Neuronal stem cell (in vitro differentiated cells): ENCODE data around the gene CYB561A3.

Experiments
- DNase-seq: peaks from one replicate; pipeline ENCODE4 v3.0.0-alpha.2; 2013; ENCODE audit warnings: low spot score
- H2AFZ ChIP-seq: one replicate; pipeline ENCODE4 v1.6.1; 2013; ENCODE audit warnings: mild to moderate bottlenecking, low read length, inconsistent platforms
- H2AK5ac ChIP-seq: 2 replicates; pipeline ENCODE4 v1.6.1; 2013; ENCODE audit warnings: low read depth, mild to moderate bottlenecking, inconsistent platforms, low read length, moderate library complexity, mixed read lengths
- H2BK120ac ChIP-seq: 2 replicates; pipeline ENCODE4 v1.6.1; 2013; ENCODE audit warnings: low read depth, mild to moderate bottlenecking, inconsistent platforms, low read length, moderate library complexity, mixed read lengths
- H2BK12ac ChIP-seq: one replicate; pipeline ENCODE4 v1.6.1; 2013; ENCODE audit warnings: low read length, inconsistent platforms
- H2BK15ac ChIP-seq: 2 replicates; pipeline ENCODE4 v1.6.1; 2013; ENCODE audit warnings: mild to moderate bottlenecking, low read length, inconsistent platforms, mixed read lengths
- H2BK5ac ChIP-seq: one replicate; pipeline ENCODE4 v1.6.1; 2013; ENCODE audit warnings: inconsistent platforms, mild to moderate bottlenecking, low read length, moderate library complexity
- H3K14ac ChIP-seq: one replicate; pipeline ENCODE4 v1.6.1; 2013; ENCODE audit warnings: low read length, inconsistent platforms
- H3K18ac ChIP-seq: 2 replicates; pipeline ENCODE4 v1.6.1; 2013; ENCODE audit warnings: low read length, inconsistent platforms
- H3K23ac ChIP-seq: 2 replicates; pipeline ENCODE4 v1.6.1; 2013; ENCODE audit warnings: low read depth, mild to moderate bottlenecking, mixed read lengths, low read length, inconsistent platforms; ENCODE audit not compliant: poor library complexity
- H3K27ac ChIP-seq: replicated peaks from 3 replicates; pipeline ENCODE4 v1.5.1; 2013; ENCODE audit warnings: low read length, inconsistent platforms
- H3K27me3 ChIP-seq, 3 experiments: 2 replicates each; pipeline ENCODE4 v1.6.1; 2013; ENCODE audit warnings: low read length in 3 of 3, mild to moderate bottlenecking in 2 of 3, inconsistent platforms in 1 of 3, low read depth in 1 of 3, mixed read lengths in 1 of 3, moderate library complexity in 1 of 3; ENCODE audit not compliant: control insufficient read depth in 3 of 3, insufficient read depth in 3 of 3
- H3K36me3 ChIP-seq, 2 donors: replicated peaks in 1 of 2; 2 replicates each; pipeline ENCODE4 v1.6.1; 2013; ENCODE audit warnings: low read length in 2 of 2; ENCODE audit not compliant: control insufficient read depth in 2 of 2, insufficient read depth in 2 of 2
- H3K4ac ChIP-seq: 2 replicates; pipeline ENCODE4 v1.6.1; 2013; ENCODE audit warnings: inconsistent platforms, mild to moderate bottlenecking, low read length, moderate library complexity
- H3K4me1 ChIP-seq, 2 donors: 1 replicate in 1 of 2; 2 replicates in 1 of 2; pipeline ENCODE4 v1.6.1; 2013; ENCODE audit warnings: low read length in 2 of 2, low read depth in 1 of 2; ENCODE audit not compliant: control insufficient read depth in 2 of 2, insufficient read depth in 1 of 2
- H3K4me2 ChIP-seq: one replicate; pipeline ENCODE4 v1.6.1; 2013; ENCODE audit warnings: mild to moderate bottlenecking, low read length, inconsistent platforms; ENCODE audit not compliant: insufficient read depth, poor library complexity, severe bottlenecking
- H3K4me3 ChIP-seq, 2 donors: 2 replicates each; pipeline ENCODE4 v1.5.1; 2013; ENCODE audit warnings: low read length in 2 of 2, mild to moderate bottlenecking in 2 of 2, inconsistent platforms in 1 of 2, moderate library complexity in 1 of 2
- H3K79me1 ChIP-seq: one replicate; pipeline ENCODE4 v1.6.1; 2013; ENCODE audit warnings: low read depth, mild to moderate bottlenecking, inconsistent platforms, low read length, moderate library complexity
- H3K9ac ChIP-seq: one replicate; pipeline ENCODE4 v1.6.1; 2013; ENCODE audit warnings: mild to moderate bottlenecking, low read depth, low read length, inconsistent platforms; ENCODE audit not compliant: poor library complexity
- H3K9me3 ChIP-seq, 2 donors: replicated peaks in 1 of 2; 2 replicates each; pipeline versions ENCODE3 to v1.6.1; 2013; ENCODE audit warnings: low read length in 2 of 2, mild to moderate bottlenecking in 2 of 2, inconsistent platforms in 1 of 2, low read depth in 1 of 2, mixed read lengths in 1 of 2, moderate library complexity in 1 of 2; ENCODE audit not compliant: control insufficient read depth in 2 of 2, insufficient read depth in 1 of 2
- H4K8ac ChIP-seq: one replicate; pipeline ENCODE4 v1.6.1; 2013; ENCODE audit warnings: low read depth, mild to moderate bottlenecking, inconsistent platforms, low read length, moderate library complexity
- H4K91ac ChIP-seq: one replicate; pipeline ENCODE4 v1.6.1; 2013; ENCODE audit warnings: low read length, low read depth, mild to moderate bottlenecking, inconsistent platforms; ENCODE audit not compliant: poor library complexity
- WGBS, 2 donors: extraction: QIAGEN DNeasy Blood & Tissue Kit; methylation state at CpG; one replicate each; pipeline ENCODE4 v1.1.7; 2013; ENCODE audit warnings: missing lambda C conversion rate in 2 of 2, mixed read lengths in 1 of 2; ENCODE audit not compliant: insufficient read length in 2 of 2, insufficient replicate concordance in 1 of 2; ENCODE audit errors: extremely low coverage in 2 of 2; 5-methylcytosine and 5-hydroxymethylcytosine counted together

Gene CYB561A3

DNA sequence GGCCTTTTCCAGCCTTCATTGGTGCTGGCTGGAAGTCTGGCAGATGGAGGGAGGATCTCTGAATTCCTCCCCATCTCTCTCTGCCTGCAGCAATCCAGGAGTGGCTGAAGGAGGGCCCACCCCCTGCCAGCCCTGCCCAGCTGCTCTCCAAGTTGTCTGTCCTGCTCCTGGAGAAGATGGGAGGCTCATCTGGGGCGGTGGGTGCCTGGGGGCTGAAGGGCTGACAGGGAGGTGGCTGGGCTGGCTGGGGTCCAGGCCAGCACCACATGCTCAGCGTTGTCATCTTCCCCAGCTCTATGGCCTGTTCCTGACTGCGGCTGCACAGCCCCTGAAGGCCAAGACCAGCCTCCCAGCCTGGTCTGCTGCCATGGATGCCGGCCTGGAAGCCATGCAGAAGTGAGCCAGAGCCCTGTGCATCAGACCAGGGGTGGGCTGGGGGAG, 16.5 kb downstream of the CYB561A3 start:
- H3K23ac ChIP-seq: peak overlapping the region; percentile 20
- H2AK5ac ChIP-seq: no peak overlapping the region
- no peak overlapping the region for H3K14ac ChIP-seq
- H3K4me2 ChIP-seq: no peak overlapping the region
- DNase-seq: no peak
- no peak overlapping the region for H2BK12ac ChIP-seq
- H4K8ac ChIP-seq: no peak overlapping the region
- H3K27ac ChIP-seq: no peak overlapping the region
- H3K4ac ChIP-seq: no peak overlapping the region
- WGBS, 2 donors: no CpG with 5 or more reads among the region's 4 CpGs
- H3K27me3 ChIP-seq: no peaks in the 10 kb centered on the region
- H3K4me1 ChIP-seq: no peaks in the 10 kb centered on the region
- H2BK120ac ChIP-seq: no peak overlapping the region
- peak overlapping the region; percentile 17 for H3K9ac ChIP-seq
- H3K36me3 ChIP-seq: peaks cover 19 to 78% of the 10 kb centered on the region in 2 donors
- H4K91ac ChIP-seq: no peak overlapping the region
- H3K4me3 ChIP-seq: no peak overlapping the region
- H2AFZ ChIP-seq: no peak overlapping the region
- no peak overlapping the region for H2BK15ac ChIP-seq
- no peaks in the 10 kb centered on the region for H3K79me1 ChIP-seq
- H3K18ac ChIP-seq: no peak overlapping the region
- no peak overlapping the region for H2BK5ac ChIP-seq
- H3K9me3 ChIP-seq: no peaks in the 10 kb centered on the region

DNA sequence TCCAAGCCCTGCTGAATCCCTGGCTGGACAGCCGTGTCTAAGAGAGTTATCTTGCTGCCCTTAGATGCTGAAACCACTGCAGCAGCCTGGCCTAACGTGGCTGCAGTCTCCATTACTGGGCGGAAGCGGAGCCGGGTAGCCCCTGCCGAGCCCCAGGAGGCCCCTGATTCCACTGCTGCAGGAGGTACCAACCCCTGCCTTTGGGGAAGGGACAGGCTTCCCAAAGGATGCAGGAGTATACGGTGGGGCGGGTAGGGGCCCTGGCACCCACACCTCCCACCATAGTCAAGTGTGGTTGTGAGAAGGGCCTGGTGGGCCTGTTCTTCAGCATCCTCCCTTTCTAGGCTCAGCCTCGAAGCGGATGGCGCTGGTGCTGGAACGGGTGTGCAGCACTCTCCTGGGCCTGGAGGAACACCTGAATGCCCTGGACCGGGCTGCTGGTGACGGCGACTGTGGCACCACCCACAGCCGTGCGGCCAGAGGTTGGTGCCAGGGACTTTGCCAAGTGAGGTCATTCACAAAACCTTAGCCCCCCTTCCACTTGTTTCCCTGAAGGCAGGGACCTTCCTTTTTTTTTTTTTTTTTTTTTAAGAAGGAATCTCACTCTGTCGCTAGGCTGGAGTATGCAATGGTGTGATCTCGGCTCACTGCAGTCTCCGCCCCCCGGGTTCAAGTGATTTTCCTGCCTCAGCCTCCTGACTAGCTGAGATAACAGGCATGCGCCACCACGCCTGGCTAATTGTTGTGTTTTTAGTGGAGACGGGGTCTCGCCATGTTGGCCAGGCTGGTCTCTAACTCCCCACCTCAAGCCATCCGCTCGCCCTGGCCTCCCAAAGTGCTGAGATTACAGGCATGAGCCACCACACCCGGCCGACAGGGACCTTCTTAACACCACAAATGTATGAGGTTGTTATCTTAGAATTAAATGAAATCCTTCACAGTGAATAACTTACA, 17.6 kb downstream of the CYB561A3 start:
- WGBS, 2 donors: no CpG with 5 or more reads among the region's 29 CpGs
- H3K36me3 ChIP-seq: peaks cover 15 to 75% of the 10 kb centered on the region in 2 donors

DNA sequence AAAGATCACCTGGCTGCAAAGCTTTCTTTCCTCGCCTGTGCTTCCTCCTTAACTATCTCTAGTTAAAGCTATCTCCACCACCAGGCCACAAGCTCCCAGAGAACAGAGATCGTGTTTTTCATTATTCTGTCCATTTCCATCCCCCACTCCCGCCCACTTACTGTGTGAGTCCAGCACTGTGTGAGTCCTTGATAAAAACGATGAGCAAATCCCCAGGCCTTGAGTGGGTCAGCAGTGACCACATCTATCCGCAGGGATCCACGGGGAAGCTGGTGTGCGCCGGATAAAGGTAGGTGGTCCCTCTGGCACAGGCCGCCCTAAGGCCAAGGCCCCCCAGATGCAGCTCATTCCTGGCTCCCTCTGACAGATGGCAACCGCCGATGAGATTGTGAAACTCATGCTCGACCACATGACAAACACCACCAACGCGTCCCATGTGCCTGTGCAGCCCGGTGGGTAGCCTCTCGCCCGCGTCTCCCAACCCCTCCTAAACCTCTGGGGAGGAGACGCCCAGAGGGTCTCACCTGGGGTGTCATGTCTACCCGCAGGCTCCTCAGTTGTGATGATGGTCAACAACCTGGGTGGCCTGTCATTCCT, 19.4 kb downstream of the CYB561A3 start:
- Histone ChIP-seq H3K4me1 (no peaks in the 10 kb centered on the region), H3K23ac (peak overlapping the region; percentile 59), H2BK12ac (no peak overlapping the region), H3K36me3 (peaks cover 8 to 72% of the 10 kb centered on the region in 2 donors), H2AFZ (no peak overlapping the region), H2BK120ac (no peak overlapping the region), H3K4me2 (no peak overlapping the region), H2BK15ac (no peak overlapping the region), H2BK5ac (no peak overlapping the region), H2AK5ac (no peak overlapping the region), H4K91ac (no peak overlapping the region), H3K79me1 (no peaks in the 10 kb centered on the region), H3K14ac (no peak overlapping the region), H3K9ac (no peak overlapping the region), H3K9me3 (no peaks in the 10 kb centered on the region), H3K4me3 (no peak overlapping the region), H3K27ac (no peak overlapping the region), H3K4ac (no peak overlapping the region), H3K27me3 (no peaks in the 10 kb centered on the region), H3K18ac (no peak overlapping the region), H4K8ac (no peak overlapping the region)
- no CpG with 5 or more reads among the region's 20 CpGs for WGBS, 2 donors
- no peak for DNase-seq

More for the DNA sequence above, 17.6 kb downstream of the CYB561A3 start:
- H3K79me1 ChIP-seq: no peaks in the 10 kb centered on the region
- no peak overlapping the region for H3K4ac ChIP-seq
- no peak overlapping the region for H2BK120ac ChIP-seq
- H2BK5ac ChIP-seq: no peak overlapping the region
- no peak overlapping the region for H3K4me2 ChIP-seq
- no peaks in the 10 kb centered on the region for H3K9me3 ChIP-seq
- H3K14ac ChIP-seq: no peak overlapping the region
- H4K91ac ChIP-seq: no peak overlapping the region
- H4K8ac ChIP-seq: no peak overlapping the region
- no peak for DNase-seq
- H3K27ac ChIP-seq: no peak overlapping the region
- H2AFZ ChIP-seq: no peak overlapping the region
- no peak overlapping the region for H3K9ac ChIP-seq
- no peak overlapping the region for H2BK12ac ChIP-seq
- no peak overlapping the region for H2BK15ac ChIP-seq
- H3K23ac ChIP-seq: peak overlapping the region; percentile 55
- H2AK5ac ChIP-seq: no peak overlapping the region
- no peaks in the 10 kb centered on the region for H3K27me3 ChIP-seq
- no peak overlapping the region for H3K4me3 ChIP-seq
- no peaks in the 10 kb centered on the region for H3K4me1 ChIP-seq
- H3K18ac ChIP-seq: no peak overlapping the region

DNA sequence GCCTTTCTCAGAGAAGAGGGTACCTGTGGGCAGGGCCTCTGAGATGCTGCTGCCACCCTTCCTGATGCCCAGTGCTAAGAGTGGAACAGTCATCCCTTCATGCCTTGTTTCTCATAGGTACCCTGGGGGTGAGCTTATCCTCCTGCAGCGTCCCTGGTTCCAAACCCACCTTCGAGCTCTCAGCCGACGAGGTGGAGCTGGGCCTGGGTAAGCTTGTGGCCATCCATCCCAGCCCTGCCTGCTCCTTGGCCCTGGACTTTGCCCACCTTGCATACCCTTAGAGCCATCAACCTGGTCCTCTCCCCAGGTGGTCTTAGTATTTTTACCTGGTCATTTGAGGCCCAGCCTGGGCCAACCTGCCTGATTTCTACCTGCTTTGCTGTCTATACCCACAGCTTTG, 20.0 kb downstream of the CYB561A3 start:
- H3K27ac ChIP-seq: no peak overlapping the region
- no peak overlapping the region for H2AFZ ChIP-seq
- H2BK5ac ChIP-seq: no peak overlapping the region
- peaks cover 8 to 67% of the 10 kb centered on the region in 2 donors for H3K36me3 ChIP-seq
- no peak overlapping the region for H3K4me3 ChIP-seq
- DNase-seq: no peak
- no peak overlapping the region for H2AK5ac ChIP-seq
- H3K4me2 ChIP-seq: no peak overlapping the region
- H3K23ac ChIP-seq: no peak overlapping the region
- H3K9ac ChIP-seq: no peak overlapping the region
- H3K4me1 ChIP-seq: peaks cover 0 to 3% of the 10 kb centered on the region in 2 donors
- H2BK15ac ChIP-seq: no peak overlapping the region
- no peak overlapping the region for H2BK120ac ChIP-seq
- H2BK12ac ChIP-seq: no peak overlapping the region
- H3K14ac ChIP-seq: no peak overlapping the region
- H4K8ac ChIP-seq: no peak overlapping the region
- no peaks in the 10 kb centered on the region for H3K79me1 ChIP-seq
- H3K27me3 ChIP-seq: no peaks in the 10 kb centered on the region
- no peaks in the 10 kb centered on the region for H3K9me3 ChIP-seq
- no peak overlapping the region for H4K91ac ChIP-seq
- no peak overlapping the region for H3K4ac ChIP-seq
- WGBS, 2 donors: no CpG with 5 or more reads among the region's 4 CpGs
- H3K18ac ChIP-seq: no peak overlapping the region
